GOT3 (cell line): ENCODE measurements around the gene C1RL.
"Not testable (repeated sequence)": the region's sequence is repeated elsewhere in the genome, so short reads cannot be mapped to it uniquely, and the experiment has no call there.

Experiments
- DNase-seq: peaks from one replicate; lab custom pipeline; 2025; ENCODE audit warnings: mixed read lengths; lab: John Stamatoyannopoulos, UW

The C1RL gene

GRCh38 chr12:7114008-7114407 lies 5.0 kb upstream of the C1RL start:
- DNase-seq = no peak

GRCh38 chr12:7113389-7113871 lies 4.4 kb upstream of the C1RL start:
- no peak for DNase-seq

- no peak for DNase-seq
Observed at GRCh38 chr12:7112041-7112440, 3.0 kb upstream of the C1RL start.

GRCh38 chr12:7110661-7111060 lies 1.6 kb upstream of the C1RL start:
- no peak for DNase-seq

- DNase-seq = no peak
Observed at GRCh38 chr12:7109572-7109920, 532 bp upstream of the C1RL start.

- no peak for DNase-seq
Observed at GRCh38 chr12:7108003-7108795, 815 bp downstream of the C1RL start.

- DNase-seq = no peak
Observed at GRCh38 chr12:7107636-7108002, 1.4 kb downstream of the C1RL start.

- not testable (repeated sequence) for DNase-seq
Observed at GRCh38 chr12:7107181-7107580, 1.8 kb downstream of the C1RL start.

- DNase-seq = no peak
Observed at GRCh38 chr12:7106082-7106481, 2.9 kb downstream of the C1RL start.

- DNase-seq = no peak
Observed at GRCh38 chr12:7103837-7104584, 5.0 kb downstream of the C1RL start.

- no peak for DNase-seq
Observed at GRCh38 chr12:7102582-7102981, 6.4 kb downstream of the C1RL start.

- DNase-seq = no peak
Observed at GRCh38 chr12:7101694-7102131, 7.3 kb downstream of the C1RL start.

- DNase-seq = no peak
Observed at GRCh38 chr12:7101047-7101693, 7.8 kb downstream of the C1RL start.

GRCh38 chr12:7100239-7100638 lies 8.8 kb downstream of the C1RL start:
- DNase-seq = no peak

GRCh38 chr12:7099290-7099996 lies 9.6 kb downstream of the C1RL start:
- DNase-seq = no peak

- DNase-seq = no peak
Observed at GRCh38 chr12:7096979-7097378, 12.0 kb downstream of the C1RL start.

GRCh38 chr12:7096006-7096932 lies 12.7 kb downstream of the C1RL start:
- DNase-seq = no peak

GRCh38 chr12:7093892-7094291 lies 15.1 kb downstream of the C1RL start:
- no peak for DNase-seq

- DNase-seq = no peak
Observed at GRCh38 chr12:7093486-7093885, 15.5 kb downstream of the C1RL start.

- no peak for DNase-seq
Observed at GRCh38 chr12:7092986-7093460, 16.0 kb downstream of the C1RL start.
